Hepatocyte (in vitro differentiated cells): ENCODE measurements around the gene AHCY.
"Not testable (repeated sequence)": the region's sequence is repeated elsewhere in the genome, so short reads cannot be mapped to it uniquely, and the experiment has no call there.

Experiments
- EZH2phosphoT487 ChIP-seq: fragments of 200-600 bp; sonication (generic); IDR thresholded peaks from one replicate; pipeline ENCODE4 v1.6.1; 2018; ENCODE audit warnings: antibody characterized with exemption, mild to moderate bottlenecking, low read depth, moderate library complexity; ENCODE audit not compliant: unreplicated experiment, severe bottlenecking
- TF ChIP-seq, protein P1 (sequence below): fragments of 200-600 bp; sonication (generic); IDR thresholded peaks from 2 replicates; pipeline ENCODE4 v1.5.1; 2016; ENCODE audit warnings: antibody characterized with exemption, mild to moderate bottlenecking; ENCODE audit not compliant: poor library complexity

DNA sequence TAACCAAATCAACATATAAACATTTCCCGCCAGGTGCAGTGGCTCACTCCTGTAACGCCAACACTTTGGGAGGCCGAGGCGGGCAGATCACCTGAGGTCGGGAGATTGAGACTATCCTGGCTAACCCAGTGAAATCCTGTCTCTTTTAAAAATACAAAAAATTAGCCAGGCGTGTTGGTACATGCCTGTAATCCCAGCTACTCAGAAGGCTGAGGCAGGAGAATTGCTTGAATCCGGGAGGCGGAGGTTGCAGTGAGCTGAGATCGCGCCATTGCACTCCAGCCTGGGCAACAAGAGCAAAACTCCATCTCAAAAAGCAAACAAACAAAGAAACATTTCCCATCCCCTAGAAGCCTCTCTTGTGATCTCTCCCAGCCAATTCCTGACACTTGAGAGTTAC is 37.6 kb upstream of the AHCY start:
- TF ChIP-seq, protein P1, sequence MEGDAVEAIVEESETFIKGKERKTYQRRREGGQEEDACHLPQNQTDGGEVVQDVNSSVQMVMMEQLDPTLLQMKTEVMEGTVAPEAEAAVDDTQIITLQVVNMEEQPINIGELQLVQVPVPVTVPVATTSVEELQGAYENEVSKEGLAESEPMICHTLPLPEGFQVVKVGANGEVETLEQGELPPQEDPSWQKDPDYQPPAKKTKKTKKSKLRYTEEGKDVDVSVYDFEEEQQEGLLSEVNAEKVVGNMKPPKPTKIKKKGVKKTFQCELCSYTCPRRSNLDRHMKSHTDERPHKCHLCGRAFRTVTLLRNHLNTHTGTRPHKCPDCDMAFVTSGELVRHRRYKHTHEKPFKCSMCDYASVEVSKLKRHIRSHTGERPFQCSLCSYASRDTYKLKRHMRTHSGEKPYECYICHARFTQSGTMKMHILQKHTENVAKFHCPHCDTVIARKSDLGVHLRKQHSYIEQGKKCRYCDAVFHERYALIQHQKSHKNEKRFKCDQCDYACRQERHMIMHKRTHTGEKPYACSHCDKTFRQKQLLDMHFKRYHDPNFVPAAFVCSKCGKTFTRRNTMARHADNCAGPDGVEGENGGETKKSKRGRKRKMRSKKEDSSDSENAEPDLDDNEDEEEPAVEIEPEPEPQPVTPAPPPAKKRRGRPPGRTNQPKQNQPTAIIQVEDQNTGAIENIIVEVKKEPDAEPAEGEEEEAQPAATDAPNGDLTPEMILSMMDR = not testable (repeated sequence)
- not testable (repeated sequence) for TF ChIP-seq EZH2phosphoT487
